ENCODE measurements around the gene PTGFRN.

The PTGFRN gene

GRCh38 chr1:116895073-116895472, 14.6 kb upstream of the PTGFRN start:
- TF ChIP-seq CTCF (conservative IDR thresholded peaks at IDR 0.05): no peak
- TF ChIP-seq ZFX (IDR thresholded peaks at IDR 0.05): no peak
- H3K27ac ChIP-seq: no peak overlapping the region

GRCh38 chr1:116899529-116899928, 10.2 kb upstream of the PTGFRN start:
- H3K27ac ChIP-seq: no peak overlapping the region

GRCh38 chr1:116900471-116901365, 9.0 kb upstream of the PTGFRN start:
- no peak for TF ChIP-seq ZFX (IDR thresholded peaks at IDR 0.05)
- TF ChIP-seq CTCF (conservative IDR thresholded peaks at IDR 0.05): no peak
- H3K27ac ChIP-seq: no peak overlapping the region

More at GRCh38 chr1:116899529-116899928, 10.2 kb upstream of the PTGFRN start:
- TF ChIP-seq CTCF (conservative IDR thresholded peaks at IDR 0.05) (no peak), ZFX (IDR thresholded peaks at IDR 0.05) (no peak)

- no peak overlapping the region for H3K27ac ChIP-seq
- no peak for TF ChIP-seq ZFX (IDR thresholded peaks at IDR 0.05)
- no peak for TF ChIP-seq CTCF (conservative IDR thresholded peaks at IDR 0.05)
These were observed 7.7 kb upstream of the PTGFRN start for GRCh38 chr1:116902027-116902426.

- no peak overlapping the region for H3K27ac ChIP-seq
- TF ChIP-seq CTCF (conservative IDR thresholded peaks at IDR 0.05) (no peak), ZFX (IDR thresholded peaks at IDR 0.05) (no peak)
These were observed 6.9 kb upstream of the PTGFRN start for GRCh38 chr1:116902723-116903383.

- H3K27ac ChIP-seq: no peak overlapping the region
- TF ChIP-seq CTCF (conservative IDR thresholded peaks at IDR 0.05) (no peak), ZFX (IDR thresholded peaks at IDR 0.05) (no peak)
These were observed 4.9 kb upstream of the PTGFRN start for GRCh38 chr1:116904791-116905320.

GRCh38 chr1:116906812-116907211, 2.9 kb upstream of the PTGFRN start:
- no peak overlapping the region for H3K27ac ChIP-seq
- TF ChIP-seq CTCF (conservative IDR thresholded peaks at IDR 0.05) (no peak), ZFX (IDR thresholded peaks at IDR 0.05) (no peak)

All from C4-2B (cell line).